ENCODE measurements around the gene DPP10.
"Not testable (repeated sequence)": the region's sequence is repeated elsewhere in the genome, so short reads cannot be mapped to it uniquely, and the experiment has no call there.

Gene DPP10

DNA sequence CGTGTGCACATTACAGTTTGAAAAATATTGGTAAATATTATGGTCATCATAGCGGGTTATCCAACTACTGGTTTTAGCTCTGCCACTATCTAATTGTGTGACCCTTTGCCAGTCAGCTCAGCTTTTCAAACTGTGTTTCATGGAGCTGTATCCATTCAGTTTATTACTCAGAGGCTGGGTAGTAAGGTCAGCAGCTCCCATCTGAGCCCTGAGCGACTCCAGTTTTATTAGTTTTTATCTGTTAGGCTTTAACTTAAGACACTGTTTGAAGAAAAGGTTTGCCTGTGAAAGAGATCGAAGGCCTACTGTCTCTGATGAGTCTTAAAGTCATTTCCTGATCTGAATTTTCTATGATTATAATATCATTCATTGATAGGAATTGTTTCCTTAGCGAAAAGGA is 76.3 kb downstream of the DPP10 start:
- CTCF ChIA-PET, result no interaction called here
- POLR2A ChIA-PET, result no interaction called here
- TF ChIP-seq, protein P1, sequence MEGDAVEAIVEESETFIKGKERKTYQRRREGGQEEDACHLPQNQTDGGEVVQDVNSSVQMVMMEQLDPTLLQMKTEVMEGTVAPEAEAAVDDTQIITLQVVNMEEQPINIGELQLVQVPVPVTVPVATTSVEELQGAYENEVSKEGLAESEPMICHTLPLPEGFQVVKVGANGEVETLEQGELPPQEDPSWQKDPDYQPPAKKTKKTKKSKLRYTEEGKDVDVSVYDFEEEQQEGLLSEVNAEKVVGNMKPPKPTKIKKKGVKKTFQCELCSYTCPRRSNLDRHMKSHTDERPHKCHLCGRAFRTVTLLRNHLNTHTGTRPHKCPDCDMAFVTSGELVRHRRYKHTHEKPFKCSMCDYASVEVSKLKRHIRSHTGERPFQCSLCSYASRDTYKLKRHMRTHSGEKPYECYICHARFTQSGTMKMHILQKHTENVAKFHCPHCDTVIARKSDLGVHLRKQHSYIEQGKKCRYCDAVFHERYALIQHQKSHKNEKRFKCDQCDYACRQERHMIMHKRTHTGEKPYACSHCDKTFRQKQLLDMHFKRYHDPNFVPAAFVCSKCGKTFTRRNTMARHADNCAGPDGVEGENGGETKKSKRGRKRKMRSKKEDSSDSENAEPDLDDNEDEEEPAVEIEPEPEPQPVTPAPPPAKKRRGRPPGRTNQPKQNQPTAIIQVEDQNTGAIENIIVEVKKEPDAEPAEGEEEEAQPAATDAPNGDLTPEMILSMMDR (IDR thresholded peaks at IDR 0.05; ENCODE audit: insufficient read depth, low read length, missing control alignments), result no peak

DNA sequence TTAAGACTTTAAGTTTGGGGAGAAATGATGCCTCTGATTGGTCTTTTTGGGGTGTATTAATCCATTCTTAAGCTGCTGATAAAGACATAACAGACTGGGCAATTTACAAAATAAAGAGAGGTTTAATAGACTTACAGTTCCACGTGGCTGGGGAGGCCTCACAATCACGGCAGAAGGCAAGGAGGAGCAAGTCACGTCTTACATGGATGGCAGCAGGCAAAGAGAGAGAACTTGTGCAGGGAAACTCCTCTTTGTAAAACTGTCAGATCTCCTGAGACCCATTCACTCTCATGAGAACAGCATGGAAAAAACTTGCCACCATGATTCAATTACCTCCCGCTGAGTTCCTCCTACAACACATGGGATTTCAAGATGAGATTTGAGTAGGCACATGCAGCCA is 80.2 kb downstream of the DPP10 start:
- POLR2A ChIA-PET, CTCF ChIA-PET: not testable (repeated sequence)

More for the DNA sequence above, 76.3 kb downstream of the DPP10 start:
- no peak for DNase-seq (ENCODE audit: low read depth, low spot score)
- H3K4me3 ChIP-seq (ENCODE audit: low read depth, low read length), result no peak overlapping the region

DNA sequence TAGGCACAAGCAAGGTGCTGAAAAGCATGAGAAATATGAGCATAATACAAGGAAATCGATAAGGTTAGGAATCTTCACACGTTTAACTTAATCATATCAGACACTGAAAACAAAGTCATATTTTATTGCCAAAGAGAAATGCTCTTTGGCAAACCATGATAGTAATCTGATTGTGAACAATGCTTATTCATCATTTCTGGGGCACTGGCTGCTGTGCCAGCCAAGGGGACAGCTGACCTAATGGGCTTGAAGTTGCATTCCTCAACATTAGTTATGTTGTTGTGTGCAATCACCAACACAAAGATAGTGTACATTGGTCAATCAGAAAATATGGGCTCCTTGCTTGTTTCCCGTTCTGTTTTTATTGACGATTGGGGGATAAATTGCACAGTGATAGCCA is 83.5 kb downstream of the DPP10 start:
- CTCF ChIA-PET, result no interaction called here
- no peak for DNase-seq (ENCODE audit: low read depth, low spot score)
- H3K4me3 ChIP-seq (ENCODE audit: low read depth, low read length), result no peak overlapping the region
- POLR2A ChIA-PET, result no interaction called here
- TF ChIP-seq, protein P1 (IDR thresholded peaks at IDR 0.05; ENCODE audit: insufficient read depth, low read length, missing control alignments), result no peak

More for the DNA sequence above, 80.2 kb downstream of the DPP10 start:
- not testable (repeated sequence) for H3K4me3 ChIP-seq (ENCODE audit: low read depth, low read length); DNase-seq (ENCODE audit: low read depth, low spot score)

DNA sequence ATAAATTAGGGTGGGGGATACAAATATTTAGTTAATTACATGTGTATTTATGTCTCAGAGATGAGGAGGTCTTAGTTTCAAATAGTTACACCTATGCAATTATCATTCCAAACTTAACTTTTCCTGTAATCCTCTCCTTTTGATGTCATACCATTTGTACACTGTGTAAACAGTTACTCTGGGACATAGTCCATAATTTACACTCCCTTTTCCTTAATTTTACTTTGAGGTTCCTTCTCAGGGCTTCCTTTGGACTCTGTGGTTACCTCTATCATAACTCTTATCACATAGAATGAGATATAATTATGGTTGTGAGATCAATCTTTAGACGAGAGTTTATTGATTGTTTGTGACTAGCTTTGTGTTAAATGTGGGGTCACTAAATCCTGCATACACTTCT is 84.4 kb downstream of the DPP10 start:
- POLR2A ChIA-PET, result no interaction called here
- CTCF ChIA-PET, result no interaction called here
- DNase-seq (ENCODE audit: low read depth, low spot score), result no peak
- TF ChIP-seq, protein P1 (IDR thresholded peaks at IDR 0.05; ENCODE audit: insufficient read depth, low read length, missing control alignments), result no peak
- H3K4me3 ChIP-seq (ENCODE audit: low read depth, low read length), result no peak overlapping the region

DNA sequence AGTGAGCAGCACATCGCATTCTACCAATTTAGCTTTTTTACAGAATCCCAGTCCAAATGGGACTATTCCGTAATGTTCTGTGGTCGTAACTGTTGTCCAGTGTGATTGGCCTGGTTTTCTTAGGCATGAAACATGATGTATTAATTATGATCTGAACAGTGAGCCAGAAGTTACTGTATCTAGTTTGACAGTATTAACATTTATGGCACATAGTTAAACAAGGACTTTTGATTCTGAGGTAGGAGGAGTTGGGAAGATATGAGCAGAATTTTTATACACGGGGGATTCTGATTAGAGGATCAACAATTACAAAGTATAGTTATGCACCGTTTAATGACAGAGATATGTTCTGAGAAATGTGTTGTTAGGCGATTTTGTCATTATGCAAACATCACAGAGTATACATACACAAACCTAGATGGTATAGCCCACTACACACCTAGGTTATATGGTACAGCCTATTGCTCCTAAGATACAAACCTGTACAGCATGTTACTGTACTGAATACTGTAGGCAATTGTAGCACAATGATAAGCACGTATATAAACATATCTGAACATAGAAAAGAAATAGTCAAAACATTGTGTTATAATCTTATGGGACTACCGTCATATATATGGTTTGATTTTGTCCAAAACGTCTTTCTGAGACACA is 85.0 kb downstream of the DPP10 start:
- DNase-seq (ENCODE audit: low read depth, low spot score), result no peak
- ChIA-PET POLR2A (no interaction called here), CTCF (no interaction called here)
- TF ChIP-seq, protein P1 (IDR thresholded peaks at IDR 0.05; ENCODE audit: insufficient read depth, low read length, missing control alignments), result no peak
- no peak overlapping the region for H3K4me3 ChIP-seq (ENCODE audit: low read depth, low read length)

DNA sequence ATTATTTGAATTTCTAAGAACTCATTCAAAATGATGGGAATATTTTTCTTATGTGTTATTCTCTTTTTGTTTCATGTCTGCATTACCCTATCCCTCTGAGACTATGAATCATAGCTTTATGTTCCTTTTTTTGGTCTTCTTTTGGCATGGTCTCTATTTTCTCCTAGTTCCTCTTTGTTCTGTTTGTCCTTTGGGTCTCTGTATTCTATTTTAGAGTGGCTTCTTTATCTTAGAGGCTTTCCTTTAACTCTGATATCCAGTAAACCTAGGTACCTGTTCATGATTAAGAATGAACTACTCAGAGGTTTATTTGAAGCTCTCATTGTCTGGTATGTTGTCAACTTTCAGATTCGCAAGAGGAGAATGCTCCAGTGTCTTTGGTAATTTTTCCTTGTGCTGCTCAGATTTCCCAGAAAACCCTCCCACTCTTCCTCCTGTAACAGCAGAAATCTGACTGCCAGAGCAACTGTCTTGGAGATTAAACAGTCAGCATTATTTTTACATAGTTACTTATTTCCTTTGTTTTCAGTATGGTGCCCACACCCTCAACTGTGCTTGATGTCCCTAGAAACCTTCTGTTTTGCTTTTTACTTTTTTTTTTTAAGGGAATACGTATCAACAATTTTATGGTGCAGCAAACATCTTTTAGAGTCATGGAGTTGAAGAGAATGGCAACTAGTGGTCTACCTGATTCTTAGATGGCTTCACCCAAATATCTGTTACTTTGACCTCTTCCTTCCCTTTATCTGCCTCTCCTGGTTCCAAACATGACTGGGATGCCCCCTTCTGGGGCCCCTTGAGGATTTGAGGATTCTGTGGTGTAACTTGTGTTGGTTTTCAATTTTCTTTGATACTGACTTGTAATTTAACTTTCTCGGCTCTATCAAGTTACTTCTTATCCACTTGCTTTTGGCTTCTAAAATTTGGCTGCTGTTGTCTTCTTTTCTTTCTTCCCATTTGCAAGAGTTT is 92.0 kb downstream of the DPP10 start:
- H3K4me3 ChIP-seq (ENCODE audit: low read depth, low read length), result no peak overlapping the region
- POLR2A ChIA-PET, result no interaction called here
- TF ChIP-seq, protein P1 (IDR thresholded peaks at IDR 0.05; ENCODE audit: insufficient read depth, low read length, missing control alignments), result no peak
- no peak for DNase-seq (ENCODE audit: low read depth, low spot score)
- CTCF ChIA-PET, result interaction anchor here (1.3 kb wide), 1 partner anchor 18 kb away, joined by 3 read pairs; no protein-coding TSS in a partner anchor

Data from AG04449 (cell line).